DOHH2 (cell line): ENCODE results near the gene RNPEPL1.

Source experiments
- H3F3A ChIP-seq: fragments of 200-600 bp; sonication (generic), shearing (Covaris generic); 2 replicates; pipeline ENCODE4 v1.6.0; 2016; ENCODE audit warnings: antibody characterized with exemption, mild to moderate bottlenecking; ENCODE audit not compliant: control insufficient read depth, insufficient read depth
- H3K27ac ChIP-seq: fragments of 200-600 bp; sonication (generic); 2 replicates; pipeline ENCODE4 v1.5.1; 2014; ENCODE audit warnings: low read depth, mild to moderate bottlenecking, low read length, moderate library complexity
- H3K27me3 ChIP-seq: fragments of 200-600 bp; sonication (generic); 2 replicates; pipeline ENCODE4 v1.6.1; 2014; ENCODE audit warnings: mild to moderate bottlenecking, low read length, mixed read lengths; ENCODE audit not compliant: control insufficient read depth
- H3K36me3 ChIP-seq: fragments of 200-600 bp; sonication (generic); 2 replicates; pipeline ENCODE4 v1.6.1; 2014; ENCODE audit warnings: mild to moderate bottlenecking, low read length, moderate library complexity, mixed read lengths; ENCODE audit not compliant: control insufficient read depth
- H3K4me1 ChIP-seq: fragments of 200-600 bp; sonication (generic); 2 replicates; pipeline ENCODE4 v1.6.1; 2014; ENCODE audit warnings: mild to moderate bottlenecking, low read length, mixed read lengths; ENCODE audit not compliant: control insufficient read depth
- H3K4me2 ChIP-seq: fragments of 200-600 bp; sonication (generic); 2 replicates; pipeline ENCODE4 v1.6.0; 2014; ENCODE audit warnings: mild to moderate bottlenecking, low read length, moderate library complexity
- H3K4me3 ChIP-seq: fragments of 200-600 bp; sonication (generic); 2 replicates; pipeline ENCODE4 v1.5.1; 2014; ENCODE audit warnings: mild to moderate bottlenecking, low read length, mixed read lengths
- H3K79me2 ChIP-seq: fragments of 200-600 bp; sonication (generic); 2 replicates; pipeline ENCODE4 v1.6.1; 2014; ENCODE audit warnings: mild to moderate bottlenecking, low read length, mixed read lengths; ENCODE audit not compliant: control insufficient read depth
- H3K9me2 ChIP-seq: fragments of 200-600 bp; sonication (generic); replicated peaks from 2 replicates; pipeline ENCODE4 v1.6.1; 2014; ENCODE audit warnings: mild to moderate bottlenecking, low read length, mixed read lengths; ENCODE audit not compliant: control insufficient read depth
- H3K9me3 ChIP-seq: fragments of 200-600 bp; sonication (generic); 2 replicates; pipeline ENCODE4 v1.6.1; 2014; ENCODE audit warnings: antibody characterized with exemption, low read length, mixed read lengths; ENCODE audit not compliant: control insufficient read depth, insufficient read depth
- H4K20me1 ChIP-seq: fragments of 200-600 bp; sonication (generic); 2 replicates; pipeline ENCODE4 v1.6.0; 2014; ENCODE audit warnings: low read depth, mild to moderate bottlenecking, antibody characterized with exemption, low read length, moderate library complexity; ENCODE audit not compliant: control insufficient read depth, insufficient read depth
- CTCF ChIP-seq: fragments of 200-600 bp; sonication (generic); IDR thresholded peaks from one replicate; pipeline ENCODE4 v1.5.1; 2014; ENCODE audit warnings: antibody characterized with exemption, mild to moderate bottlenecking, low read depth, low read length; ENCODE audit not compliant: poor library complexity, severe bottlenecking
- EZH2phosphoT487 ChIP-seq: fragments of 200-600 bp; sonication (generic); IDR thresholded peaks from 2 replicates; pipeline ENCODE4 v1.6.1; 2017; ENCODE audit warnings: borderline replicate concordance, mild to moderate bottlenecking, antibody characterized with exemption, low read length, moderate library complexity, mixed read lengths

RNPEPL1 gene

DNA sequence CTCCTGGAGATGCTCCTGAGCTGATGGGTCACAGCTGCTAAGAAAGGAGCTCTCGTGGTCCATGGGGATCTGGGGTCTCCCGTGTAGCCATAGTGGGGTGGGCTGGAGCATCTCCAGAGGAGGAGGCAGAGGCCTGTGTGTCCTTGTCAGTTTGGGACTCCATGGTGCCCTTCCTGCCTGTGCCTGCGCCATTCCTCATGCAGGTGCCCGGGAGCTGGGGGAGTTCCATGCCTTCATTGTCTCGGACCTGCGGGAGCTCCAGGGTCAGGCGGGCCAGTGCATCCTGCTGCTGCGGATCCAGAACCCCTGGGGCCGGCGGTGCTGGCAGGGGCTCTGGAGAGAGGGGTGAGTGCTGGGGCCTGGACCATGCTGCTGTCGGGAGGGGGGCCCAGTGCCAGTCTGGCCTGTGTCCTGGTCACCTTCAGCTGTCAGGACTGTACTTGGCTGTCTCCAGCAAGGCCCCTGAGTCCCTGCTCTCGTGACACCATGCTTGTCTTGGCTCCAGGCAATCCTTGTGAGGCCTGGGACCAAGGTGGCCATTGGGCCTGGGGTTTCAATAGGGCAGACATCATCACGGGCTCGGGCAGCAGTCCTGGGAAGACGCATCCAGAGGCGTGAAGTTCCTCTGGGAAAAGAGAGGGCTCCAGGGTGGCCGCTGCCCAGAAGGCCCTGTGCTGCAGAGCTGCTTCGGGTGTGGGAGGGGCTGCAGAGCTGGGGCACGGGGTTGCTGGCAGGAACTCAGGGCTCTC, 25.6 kb downstream of the RNPEPL1 start:
- Histone ChIP-seq H3K27ac (no peak overlapping the region), H3K79me2 (peaks cover 66% of the 10 kb centered on the region), H3K4me3 (no peak overlapping the region), H3K4me2 (no peak overlapping the region), H3K9me3 (no peaks in the 10 kb centered on the region), H3K9me2 (no peaks in the 10 kb centered on the region), H3F3A (no peaks in the 10 kb centered on the region), H3K27me3 (no peaks in the 10 kb centered on the region), H3K4me1 (no peaks in the 10 kb centered on the region), H3K36me3 (peaks cover 47% of the 10 kb centered on the region), H4K20me1 (no peaks in the 10 kb centered on the region)
- TF ChIP-seq EZH2phosphoT487, result no peak
- TF ChIP-seq CTCF, result no peak

DNA sequence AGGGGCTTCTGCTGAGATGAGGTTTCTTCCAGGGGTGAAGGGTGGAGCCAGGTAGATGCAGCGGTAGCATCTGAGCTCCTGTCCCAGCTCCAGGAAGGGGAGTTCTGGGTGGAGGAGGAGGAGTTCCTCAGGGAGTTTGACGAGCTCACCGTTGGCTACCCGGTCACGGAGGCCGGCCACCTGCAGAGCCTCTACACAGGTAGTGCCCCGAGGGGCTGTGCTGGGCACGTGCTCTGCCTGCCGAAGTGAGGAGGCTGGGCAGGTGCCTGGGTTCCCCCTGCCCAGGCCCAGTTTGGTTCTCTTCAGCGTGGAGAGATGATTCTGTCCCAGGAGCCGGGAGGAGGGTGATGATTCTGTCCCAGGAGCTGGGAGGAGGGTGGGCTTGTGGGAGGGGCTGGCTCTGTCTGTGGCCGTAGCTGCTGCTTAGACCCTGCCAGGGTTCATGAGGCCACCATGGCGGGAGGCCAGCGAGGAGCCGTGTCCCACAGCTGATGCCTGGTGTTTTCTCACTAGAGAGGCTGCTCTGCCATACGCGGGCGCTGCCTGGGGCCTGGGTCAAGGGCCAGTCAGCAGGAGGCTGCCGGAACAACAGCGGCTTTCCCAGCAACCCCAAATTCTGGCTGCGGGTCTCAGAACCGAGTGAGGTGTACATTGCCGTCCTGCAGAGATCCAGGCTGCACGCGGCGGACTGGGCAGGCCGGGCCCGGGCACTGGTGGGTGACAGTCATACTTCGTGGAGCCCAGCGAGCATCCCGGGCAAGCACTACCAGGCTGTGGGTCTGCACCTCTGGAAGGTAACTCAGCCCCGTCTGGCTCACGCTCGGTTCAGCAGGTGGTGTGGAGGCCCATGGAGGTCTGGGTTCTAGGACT, 26.5 kb downstream of the RNPEPL1 start:
- Histone ChIP-seq H3K27me3 (no peaks in the 10 kb centered on the region), H4K20me1 (no peaks in the 10 kb centered on the region), H3K36me3 (peaks cover 39% of the 10 kb centered on the region), H3K79me2 (peaks cover 57% of the 10 kb centered on the region), H3F3A (no peaks in the 10 kb centered on the region), H3K9me3 (no peaks in the 10 kb centered on the region), H3K4me2 (no peak overlapping the region), H3K4me3 (no peak overlapping the region), H3K9me2 (no peaks in the 10 kb centered on the region), H3K27ac (no peak overlapping the region), H3K4me1 (no peaks in the 10 kb centered on the region)
- TF ChIP-seq CTCF (no peak), EZH2phosphoT487 (no peak)

GRCh38 chr2:240595381-240596079, 27.2 kb downstream of the RNPEPL1 start:
- H3K27me3 ChIP-seq, result no peaks in the 10 kb centered on the region
- no peak overlapping the region for H3K4me3 ChIP-seq
- peaks cover 49% of the 10 kb centered on the region for H3K79me2 ChIP-seq
- H3K9me2 ChIP-seq, result no peaks in the 10 kb centered on the region
- no peaks in the 10 kb centered on the region for H4K20me1 ChIP-seq
- peaks cover 31% of the 10 kb centered on the region for H3K36me3 ChIP-seq
- no peaks in the 10 kb centered on the region for H3K4me1 ChIP-seq
- no peak overlapping the region for H3K4me2 ChIP-seq
- TF ChIP-seq CTCF, result peak; percentile 60
- no peak for TF ChIP-seq EZH2phosphoT487
- H3F3A ChIP-seq, result no peaks in the 10 kb centered on the region
- no peaks in the 10 kb centered on the region for H3K9me3 ChIP-seq
- H3K27ac ChIP-seq, result no peak overlapping the region
